HEK293T (cell line): ENCODE results near the gene ATMIN.

Source experiments
- BHLHE40 ChIP-seq: fragments of 450-650 bp; IDR thresholded peaks from 2 replicates; pipeline ENCODE4 v1.6.1; 2016; ENCODE audit warnings: mild to moderate bottlenecking, moderate library complexity, borderline replicate concordance
- CTBP1 ChIP-seq: fragments of 450-650 bp; IDR thresholded peaks from 2 replicates; pipeline ENCODE4 v1.6.1; 2016; ENCODE audit warnings: borderline replicate concordance
- HDGF ChIP-seq: fragments of 450-650 bp; IDR thresholded peaks from 2 replicates; pipeline ENCODE4 v1.6.1; 2017; ENCODE audit warnings: antibody characterized with exemption, borderline replicate concordance
- SP1 ChIP-seq: fragments of 450-650 bp; IDR thresholded peaks from 2 replicates; pipeline ENCODE4 v1.6.1; 2017
- SUZ12 ChIP-seq: fragments of 450-650 bp; IDR thresholded peaks from 2 replicates; pipeline ENCODE4 v1.6.1; 2016; ENCODE audit warnings: mild to moderate bottlenecking
- TARDBP ChIP-seq: fragments of 450-650 bp; IDR thresholded peaks from 2 replicates; pipeline ENCODE4 v1.6.1; 2016
- ZNF384 ChIP-seq: fragments of 450-650 bp; IDR thresholded peaks from 2 replicates; pipeline ENCODE4 v1.6.1; 2016

- TF ChIP-seq CTBP1 (no peak), SUZ12 (no peak), ZNF384 (no peak), SP1 (no peak), BHLHE40 (no peak), HDGF (no peak), TARDBP (no peak)
Measured at GRCh38 chr16:80997139-80997798, 38.4 kb upstream of the ATMIN start.
